Osteoblast (primary cell): ENCODE results near the gene PHLDA3. TPM values are rescaled to one million over a fixed set of nuclear protein-coding genes. Genes with fewer than 3 reads are reported as not detected.

ENCODE experiments used
- DNase-seq: peaks from one replicate; pipeline ENCODE4 v3.0.0; 2011; ENCODE audit warnings: low spot score, mixed read lengths; ENCODE audit not compliant: insufficient read length; ENCODE audit errors: missing footprints
- H2AFZ ChIP-seq: 2 replicates; pipeline ENCODE4 v1.6.0; 2011; ENCODE audit warnings: mild to moderate bottlenecking, low read length
- H3K27ac ChIP-seq: 2 replicates; pipeline ENCODE4 v1.5.1; 2011; ENCODE audit warnings: mild to moderate bottlenecking, low read depth, low read length, moderate library complexity
- H3K27me3 ChIP-seq: 2 replicates; pipeline ENCODE4 v1.6.0; 2012; ENCODE audit warnings: mild to moderate bottlenecking, control low read depth, inconsistent platforms, low read length, moderate library complexity; ENCODE audit not compliant: insufficient read depth
- H3K36me3 ChIP-seq: 2 replicates; pipeline ENCODE4 v1.5.1; 2011; ENCODE audit warnings: mild to moderate bottlenecking, low read length, control low read depth, moderate library complexity; ENCODE audit not compliant: insufficient read depth
- H3K4me1 ChIP-seq: 2 replicates; pipeline ENCODE4 v1.5.1; 2011; ENCODE audit warnings: mild to moderate bottlenecking, low read length, control low read depth, moderate library complexity; ENCODE audit not compliant: insufficient read depth
- H3K4me2 ChIP-seq: 2 replicates; pipeline ENCODE4 v1.6.0; 2011; ENCODE audit warnings: mild to moderate bottlenecking, low read length; ENCODE audit not compliant: insufficient read depth
- H3K4me3 ChIP-seq: fragments of 200-600 bp; sonication (generic); 3 replicates; pipeline ENCODE4 v1.5.1; 2012; ENCODE audit warnings: mild to moderate bottlenecking, low read length, inconsistent platforms; ENCODE audit not compliant: insufficient read depth
- H3K79me2 ChIP-seq: 2 replicates; pipeline ENCODE4 v1.6.0; 2012; ENCODE audit warnings: mild to moderate bottlenecking, low read length, control low read depth, inconsistent platforms; ENCODE audit not compliant: insufficient read depth
- H3K9me3 ChIP-seq: 2 replicates; pipeline ENCODE4 v1.5.1; 2011; ENCODE audit warnings: low read depth, low read length, control low read depth
- H4K20me1 ChIP-seq: 2 replicates; pipeline ENCODE4 v1.6.0; 2012; ENCODE audit warnings: mild to moderate bottlenecking, low read length, control low read depth; ENCODE audit not compliant: insufficient read depth
- total RNA-seq: library from RNA; depleted of rRNA; stranded (reverse); fragments of >200 nt; gene quantifications from 2 replicates; pipeline ENCODE4 v1.2.3, GENCODE V29; 2012
- TF ChIP-seq, protein P1 (sequence below): IDR thresholded peaks from 2 replicates; pipeline ENCODE4 v1.5.1; 2011; ENCODE audit warnings: mild to moderate bottlenecking, low read depth, low read length, moderate library complexity; ENCODE audit errors: extremely low read depth

The PHLDA3 gene
- total RNA-seq, 1 donor: 116 TPM

- Histone ChIP-seq H3K27ac (peak overlapping the region; percentile 27), H2AFZ (no peak overlapping the region), H3K4me1 (peaks cover 48% of the 10 kb centered on the region), H3K79me2 (peaks cover 36% of the 10 kb centered on the region), H3K36me3 (peaks cover 90% of the 10 kb centered on the region), H3K4me2 (no peak overlapping the region), H3K9me3 (no peaks in the 10 kb centered on the region), H3K4me3 (no peak overlapping the region), H3K27me3 (no peaks in the 10 kb centered on the region), H4K20me1 (peaks cover 34% of the 10 kb centered on the region)
- DNase-seq: no peak
- TF ChIP-seq, protein P1, sequence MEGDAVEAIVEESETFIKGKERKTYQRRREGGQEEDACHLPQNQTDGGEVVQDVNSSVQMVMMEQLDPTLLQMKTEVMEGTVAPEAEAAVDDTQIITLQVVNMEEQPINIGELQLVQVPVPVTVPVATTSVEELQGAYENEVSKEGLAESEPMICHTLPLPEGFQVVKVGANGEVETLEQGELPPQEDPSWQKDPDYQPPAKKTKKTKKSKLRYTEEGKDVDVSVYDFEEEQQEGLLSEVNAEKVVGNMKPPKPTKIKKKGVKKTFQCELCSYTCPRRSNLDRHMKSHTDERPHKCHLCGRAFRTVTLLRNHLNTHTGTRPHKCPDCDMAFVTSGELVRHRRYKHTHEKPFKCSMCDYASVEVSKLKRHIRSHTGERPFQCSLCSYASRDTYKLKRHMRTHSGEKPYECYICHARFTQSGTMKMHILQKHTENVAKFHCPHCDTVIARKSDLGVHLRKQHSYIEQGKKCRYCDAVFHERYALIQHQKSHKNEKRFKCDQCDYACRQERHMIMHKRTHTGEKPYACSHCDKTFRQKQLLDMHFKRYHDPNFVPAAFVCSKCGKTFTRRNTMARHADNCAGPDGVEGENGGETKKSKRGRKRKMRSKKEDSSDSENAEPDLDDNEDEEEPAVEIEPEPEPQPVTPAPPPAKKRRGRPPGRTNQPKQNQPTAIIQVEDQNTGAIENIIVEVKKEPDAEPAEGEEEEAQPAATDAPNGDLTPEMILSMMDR: no peak
These were observed 18.8 kb upstream of the PHLDA3 start for GRCh38 chr1:201487742-201488141.

DNA sequence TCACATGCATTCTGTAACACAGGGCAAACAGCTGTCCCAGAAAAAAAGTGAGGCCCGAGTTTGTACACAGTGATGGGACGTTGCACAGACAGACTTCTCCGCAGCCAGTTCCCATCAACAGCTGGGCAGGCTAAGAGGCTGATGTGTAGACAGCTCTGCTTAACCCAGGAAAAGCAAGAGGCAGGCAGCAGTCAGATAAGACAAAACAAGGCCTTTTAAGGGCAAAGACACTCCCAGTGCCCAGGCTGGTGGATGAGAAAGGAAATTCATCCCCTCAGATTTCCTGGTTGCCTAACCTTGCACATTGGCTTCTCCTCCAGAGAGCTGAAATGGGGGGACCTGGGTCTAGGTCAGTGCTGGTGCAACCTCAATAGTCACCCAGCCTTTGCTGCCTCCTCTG is 17.2 kb upstream of the PHLDA3 start:
- peak overlapping the region; percentile 40 for H3K27ac ChIP-seq

GRCh38 chr1:201485184-201485774 is 16.3 kb upstream of the PHLDA3 start:
- H3K27me3 ChIP-seq: no peaks in the 10 kb centered on the region
- H3K36me3 ChIP-seq: peaks cover 71% of the 10 kb centered on the region
- no peaks in the 10 kb centered on the region for H3K9me3 ChIP-seq
- H3K4me3 ChIP-seq: no peak overlapping the region
- H3K4me2 ChIP-seq: no peak overlapping the region
- H3K79me2 ChIP-seq: peaks cover 16% of the 10 kb centered on the region
- peaks cover 39% of the 10 kb centered on the region for H3K4me1 ChIP-seq
- H2AFZ ChIP-seq: no peak overlapping the region
- peaks cover 31% of the 10 kb centered on the region for H4K20me1 ChIP-seq
- DNase-seq: no peak
- TF ChIP-seq, protein P1: no peak
- H3K27ac ChIP-seq: no peak overlapping the region

More for the DNA sequence above, 17.2 kb upstream of the PHLDA3 start:
- H2AFZ ChIP-seq: no peak overlapping the region
- TF ChIP-seq, protein P1: no peak
- peaks cover 23% of the 10 kb centered on the region for H3K79me2 ChIP-seq
- H3K4me2 ChIP-seq: no peak overlapping the region
- no peak for DNase-seq
- H3K9me3 ChIP-seq: no peaks in the 10 kb centered on the region
- no peaks in the 10 kb centered on the region for H3K27me3 ChIP-seq
- H4K20me1 ChIP-seq: peaks cover 35% of the 10 kb centered on the region
- H3K36me3 ChIP-seq: peaks cover 79% of the 10 kb centered on the region
- H3K4me3 ChIP-seq: no peak overlapping the region
- peaks cover 42% of the 10 kb centered on the region for H3K4me1 ChIP-seq

- Histone ChIP-seq H3K4me1 (peaks cover 21% of the 10 kb centered on the region), H3K36me3 (peaks cover 61% of the 10 kb centered on the region), H3K4me2 (no peak overlapping the region), H2AFZ (no peak overlapping the region), H3K9me3 (no peaks in the 10 kb centered on the region), H4K20me1 (peaks cover 24% of the 10 kb centered on the region), H3K79me2 (peaks cover 7% of the 10 kb centered on the region), H3K4me3 (no peak overlapping the region), H3K27ac (no peak overlapping the region), H3K27me3 (no peaks in the 10 kb centered on the region)
- no peak for DNase-seq
- TF ChIP-seq, protein P1: no peak
These were observed 14.5 kb upstream of the PHLDA3 start for GRCh38 chr1:201483373-201483949.
